Astrocyte (in vitro differentiated cells and primary cell): ENCODE measurements around the gene NTM. TPM values are rescaled to one million over a fixed set of nuclear protein-coding genes. Genes with fewer than 3 reads are reported as not detected.

Source experiments
- DNase-seq: peaks from one replicate; pipeline ENCODE4 v3.0.0-alpha.2; 2010; ENCODE audit warnings: low read depth
- FAIRE-seq: peaks from 2 replicates; lab custom pipeline; 2011; peaks lifted over from hg19 to GRCh38; lab: Jason Lieb, UNC
- H2AFZ ChIP-seq: 2 replicates; pipeline ENCODE4 v1.6.0; 2012; ENCODE audit warnings: low read depth, low read length, inconsistent platforms
- H3K27ac ChIP-seq: 2 replicates; pipeline ENCODE4 v1.5.1; 2011; ENCODE audit warnings: low read depth, low read length, inconsistent platforms
- H3K27me3 ChIP-seq: 2 replicates; pipeline ENCODE4 v1.6.0; 2011; ENCODE audit warnings: low read length, inconsistent platforms; ENCODE audit not compliant: insufficient read depth
- H3K36me3 ChIP-seq: 2 replicates; pipeline ENCODE4 v1.5.1; 2011; ENCODE audit warnings: low read length, inconsistent platforms; ENCODE audit not compliant: insufficient read depth
- H3K4me1 ChIP-seq: 2 replicates; pipeline ENCODE4 v1.5.1; 2011; ENCODE audit warnings: low read length, inconsistent platforms; ENCODE audit not compliant: insufficient read depth
- H3K4me2 ChIP-seq: 2 replicates; pipeline ENCODE4 v1.6.0; 2012; ENCODE audit warnings: low read length, inconsistent platforms
- H3K4me3 ChIP-seq: 2 replicates; pipeline ENCODE4 v1.5.1; 2011; ENCODE audit warnings: low read depth, mild to moderate bottlenecking, low read length, inconsistent platforms; ENCODE audit not compliant: insufficient read depth
- H3K79me2 ChIP-seq: 2 replicates; pipeline ENCODE4 v1.6.0; 2012; ENCODE audit warnings: mild to moderate bottlenecking, low read length, inconsistent platforms; ENCODE audit not compliant: insufficient read depth
- H3K9ac ChIP-seq: 2 replicates; pipeline ENCODE4 v1.6.0; 2012; ENCODE audit warnings: mild to moderate bottlenecking, low read length, inconsistent platforms
- H3K9me3 ChIP-seq: 2 replicates; pipeline ENCODE4 v1.5.1; 2012; ENCODE audit warnings: low read depth, mild to moderate bottlenecking, low read length, inconsistent platforms; ENCODE audit not compliant: insufficient read depth
- H4K20me1 ChIP-seq: 2 replicates; pipeline ENCODE4 v1.6.0; 2012; ENCODE audit warnings: low read length, inconsistent platforms; ENCODE audit not compliant: insufficient read depth
- H3K27ac Mint-ChIP-seq: one replicate; pipeline ENCODE4 v1.8.0; 2021; ENCODE audit warnings: mild to moderate bottlenecking, mixed read lengths; ENCODE audit not compliant: unreplicated experiment
- H3K27me3 Mint-ChIP-seq: one replicate; pipeline ENCODE4 v1.8.0; 2021; ENCODE audit warnings: low read depth, mixed read lengths; ENCODE audit not compliant: unreplicated experiment
- H3K36me3 Mint-ChIP-seq: one replicate; pipeline ENCODE4 v1.8.0; 2021; ENCODE audit warnings: low read depth, mixed read lengths; ENCODE audit not compliant: unreplicated experiment
- H3K4me1 Mint-ChIP-seq: one replicate; pipeline ENCODE4 v1.8.0; 2021; ENCODE audit warnings: low read depth, mixed read lengths; ENCODE audit not compliant: unreplicated experiment
- H3K4me3 Mint-ChIP-seq: one replicate; pipeline ENCODE4 v1.8.0; 2021; ENCODE audit warnings: mild to moderate bottlenecking, moderate library complexity, mixed read lengths; ENCODE audit not compliant: unreplicated experiment
- H3K9me3 Mint-ChIP-seq: one replicate; pipeline ENCODE4 v1.8.0; 2021; ENCODE audit warnings: mild to moderate bottlenecking, mixed read lengths; ENCODE audit not compliant: unreplicated experiment
- CTCF ChIP-seq: IDR thresholded peaks from 2 replicates; pipeline ENCODE4 v1.5.1; 2011; ENCODE audit warnings: low read depth, mild to moderate bottlenecking, inconsistent platforms, low read length, moderate library complexity; ENCODE audit not compliant: insufficient read depth
- EZH2 ChIP-seq: IDR thresholded peaks from 2 replicates; pipeline ENCODE4 v1.6.1; 2012; ENCODE audit warnings: mild to moderate bottlenecking, low read length, inconsistent platforms; ENCODE audit not compliant: insufficient read depth
- total RNA-seq: library from RNA; stranded (reverse); gene quantifications from 2 replicates; pipeline ENCODE4 v1.2.1, GENCODE V29; 2021

Gene NTM
- total RNA-seq, 1 donor from 2014 or later: 98.2 TPM

GRCh38 chr11:131944736-131945135 lies 574.3 kb downstream of the NTM start:
- H3K9me3 ChIP-seq: no peaks in the 10 kb centered on the region
- H3K27me3 Mint-ChIP-seq: no peaks in the 10 kb centered on the region
- no peaks in the 10 kb centered on the region for H3K9me3 Mint-ChIP-seq
- peaks cover 6% of the 10 kb centered on the region for H3K36me3 ChIP-seq
- H3K4me3 Mint-ChIP-seq: no peak overlapping the region
- no peak overlapping the region for H3K9ac ChIP-seq
- H3K79me2 ChIP-seq: peaks cover 80% of the 10 kb centered on the region
- no peak overlapping the region for H3K27ac Mint-ChIP-seq
- no peak for DNase-seq
- H3K4me1 ChIP-seq: peaks cover 4% of the 10 kb centered on the region
- H3K4me1 Mint-ChIP-seq: peaks cover 12% of the 10 kb centered on the region
- no peak overlapping the region for H2AFZ ChIP-seq
- no peak overlapping the region for H3K4me2 ChIP-seq
- no peak for FAIRE-seq
- H3K27me3 ChIP-seq: no peaks in the 10 kb centered on the region
- no peak overlapping the region for H3K27ac ChIP-seq
- peaks cover 8% of the 10 kb centered on the region for H3K36me3 Mint-ChIP-seq
- peaks cover 50% of the 10 kb centered on the region for H4K20me1 ChIP-seq
- H3K4me3 ChIP-seq: no peak overlapping the region
- TF ChIP-seq CTCF (no peak), EZH2 (no peak)

GRCh38 chr11:131945706-131946105 lies 575.3 kb downstream of the NTM start:
- Histone ChIP-seq H3K27me3 (no peaks in the 10 kb centered on the region), H3K9me3 (no peaks in the 10 kb centered on the region), H2AFZ (no peak overlapping the region), H3K36me3 (peaks cover 6% of the 10 kb centered on the region), H3K79me2 (peaks cover 80% of the 10 kb centered on the region), H3K4me1 (peaks cover 4% of the 10 kb centered on the region), H4K20me1 (peaks cover 51% of the 10 kb centered on the region), H3K9ac (no peak overlapping the region), H3K27ac (no peak overlapping the region), H3K4me2 (no peak overlapping the region), H3K4me3 (no peak overlapping the region)
- H3K4me1 Mint-ChIP-seq: peaks cover 12% of the 10 kb centered on the region
- no peak for DNase-seq
- no peak overlapping the region for H3K27ac Mint-ChIP-seq
- peaks cover 10% of the 10 kb centered on the region for H3K36me3 Mint-ChIP-seq
- TF ChIP-seq CTCF (no peak), EZH2 (no peak)
- H3K9me3 Mint-ChIP-seq: no peaks in the 10 kb centered on the region
- H3K4me3 Mint-ChIP-seq: no peak overlapping the region
- H3K27me3 Mint-ChIP-seq: no peaks in the 10 kb centered on the region
- FAIRE-seq: no peak

- no peaks in the 10 kb centered on the region for H3K9me3 ChIP-seq
- TF ChIP-seq CTCF (no peak), EZH2 (no peak)
- peaks cover 73% of the 10 kb centered on the region for H3K79me2 ChIP-seq
- H2AFZ ChIP-seq: no peak overlapping the region
- H3K4me2 ChIP-seq: no peak overlapping the region
- H3K4me1 ChIP-seq: peaks cover 4% of the 10 kb centered on the region
- Mint-ChIP-seq H3K27me3 (no peaks in the 10 kb centered on the region), H3K27ac (no peak overlapping the region), H3K4me1 (peaks cover 12% of the 10 kb centered on the region), H3K4me3 (no peak overlapping the region), H3K36me3 (peaks cover 11% of the 10 kb centered on the region), H3K9me3 (no peaks in the 10 kb centered on the region)
- no peak overlapping the region for H3K27ac ChIP-seq
- H3K36me3 ChIP-seq: peaks cover 6% of the 10 kb centered on the region
- no peaks in the 10 kb centered on the region for H3K27me3 ChIP-seq
- DNase-seq (no peak), FAIRE-seq (no peak)
- H3K9ac ChIP-seq: no peak overlapping the region
- no peak overlapping the region for H3K4me3 ChIP-seq
- peaks cover 43% of the 10 kb centered on the region for H4K20me1 ChIP-seq
Observed at GRCh38 chr11:131947511-131947910, 577.1 kb downstream of the NTM start.
